Measurements from ENCODE around the gene CFAP251. TPM values are rescaled to one million over a fixed set of nuclear protein-coding genes. Genes with fewer than 3 reads are reported as not detected.
A peak's percentile ranks its signal among the peaks of the same experiment; 100 is the strongest.

The CFAP251 gene
- polyA plus RNA-seq, 2 of the 4 experiments (the other 2 are of a cell fraction): 0.94 to 1.4 TPM

DNA sequence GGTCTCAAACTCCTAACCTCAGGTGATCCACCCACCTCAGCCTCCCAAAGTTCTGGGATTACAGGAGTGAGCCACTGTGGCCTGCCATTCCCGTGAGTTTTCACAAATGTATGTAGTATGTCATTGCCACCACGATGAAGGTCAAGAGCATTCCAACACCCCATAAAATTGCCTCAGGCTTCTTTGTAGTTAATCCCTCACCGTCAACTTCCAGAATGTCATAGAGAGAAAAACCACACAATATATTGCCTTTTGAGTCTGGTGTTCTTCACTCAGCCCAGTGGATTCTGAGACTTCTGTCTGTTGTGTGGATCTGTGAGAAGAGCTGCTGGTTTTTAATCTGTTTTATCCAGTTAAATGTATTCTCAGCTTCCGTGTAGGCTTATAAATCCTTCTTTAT, 12.6 kb upstream of the CFAP251 start (continued):
- TF ChIP-seq, protein P1, sequence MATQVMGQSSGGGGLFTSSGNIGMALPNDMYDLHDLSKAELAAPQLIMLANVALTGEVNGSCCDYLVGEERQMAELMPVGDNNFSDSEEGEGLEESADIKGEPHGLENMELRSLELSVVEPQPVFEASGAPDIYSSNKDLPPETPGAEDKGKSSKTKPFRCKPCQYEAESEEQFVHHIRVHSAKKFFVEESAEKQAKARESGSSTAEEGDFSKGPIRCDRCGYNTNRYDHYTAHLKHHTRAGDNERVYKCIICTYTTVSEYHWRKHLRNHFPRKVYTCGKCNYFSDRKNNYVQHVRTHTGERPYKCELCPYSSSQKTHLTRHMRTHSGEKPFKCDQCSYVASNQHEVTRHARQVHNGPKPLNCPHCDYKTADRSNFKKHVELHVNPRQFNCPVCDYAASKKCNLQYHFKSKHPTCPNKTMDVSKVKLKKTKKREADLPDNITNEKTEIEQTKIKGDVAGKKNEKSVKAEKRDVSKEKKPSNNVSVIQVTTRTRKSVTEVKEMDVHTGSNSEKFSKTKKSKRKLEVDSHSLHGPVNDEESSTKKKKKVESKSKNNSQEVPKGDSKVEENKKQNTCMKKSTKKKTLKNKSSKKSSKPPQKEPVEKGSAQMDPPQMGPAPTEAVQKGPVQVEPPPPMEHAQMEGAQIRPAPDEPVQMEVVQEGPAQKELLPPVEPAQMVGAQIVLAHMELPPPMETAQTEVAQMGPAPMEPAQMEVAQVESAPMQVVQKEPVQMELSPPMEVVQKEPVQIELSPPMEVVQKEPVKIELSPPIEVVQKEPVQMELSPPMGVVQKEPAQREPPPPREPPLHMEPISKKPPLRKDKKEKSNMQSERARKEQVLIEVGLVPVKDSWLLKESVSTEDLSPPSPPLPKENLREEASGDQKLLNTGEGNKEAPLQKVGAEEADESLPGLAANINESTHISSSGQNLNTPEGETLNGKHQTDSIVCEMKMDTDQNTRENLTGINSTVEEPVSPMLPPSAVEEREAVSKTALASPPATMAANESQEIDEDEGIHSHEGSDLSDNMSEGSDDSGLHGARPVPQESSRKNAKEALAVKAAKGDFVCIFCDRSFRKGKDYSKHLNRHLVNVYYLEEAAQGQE (IDR thresholded peaks at IDR 0.05): no peak
- no peak for TF ChIP-seq JUNB (IDR thresholded peaks at IDR 0.05)
- no peak for TF ChIP-seq MAZ (IDR thresholded peaks at IDR 0.05; ENCODE audit: borderline replicate concordance, low read depth, low read length)

DNA sequence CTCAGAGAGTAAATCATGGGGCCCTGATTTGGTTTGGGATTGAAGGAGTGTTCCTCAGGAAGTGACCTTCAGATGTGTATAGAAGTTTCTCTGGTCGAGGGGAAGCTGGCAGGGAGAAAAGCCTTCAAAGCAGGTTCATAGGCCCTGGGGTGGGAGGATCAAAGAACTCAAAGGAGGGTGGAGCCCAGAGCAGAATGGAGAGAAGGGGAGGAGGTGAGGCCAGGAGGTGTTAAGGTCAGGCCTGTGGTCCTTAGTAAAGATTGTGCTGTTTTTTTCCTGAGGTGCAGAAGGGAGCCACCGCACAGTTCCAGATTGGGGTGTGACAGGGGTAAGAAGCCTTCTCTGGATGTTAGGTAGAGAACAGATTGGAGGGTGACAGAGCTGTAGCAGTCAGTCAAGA, 9.7 kb upstream of the CFAP251 start:
- DNase-seq (ENCODE audit: low read depth in 1 of 2, low spot score in 1 of 2) (no peak), FAIRE-seq (no peak), ATAC-seq (peak in 1 of 2 experiments; percentile 28; a peak in 1 of 6 replicates)
- 75% methylated on average over 2 of the region's 2 CpGs for WGBS (ENCODE audit: missing lambda C conversion rate)
- CTCF ChIA-PET: interaction anchor here (0.7 to 1.6 kb wide), 5 partner anchors 15 to 214 kb away, joined by 3 read pairs; partner anchors contain the start of genes PSMD9 and RHOF
- no peak overlapping the region for H3K4me2 ChIP-seq
- H3K4me3 ChIP-seq: no peak overlapping the region
- POLR2A ChIA-PET: interaction anchor here (0.6 kb wide), 1 partner anchor 43 kb away, joined by 4 read pairs; no protein-coding TSS in a partner anchor
- H3K4me1 ChIP-seq: no peaks in the 10 kb centered on the region
- H3K9me3 ChIP-seq: no peaks in the 10 kb centered on the region
- TF ChIP-seq, protein P2, sequence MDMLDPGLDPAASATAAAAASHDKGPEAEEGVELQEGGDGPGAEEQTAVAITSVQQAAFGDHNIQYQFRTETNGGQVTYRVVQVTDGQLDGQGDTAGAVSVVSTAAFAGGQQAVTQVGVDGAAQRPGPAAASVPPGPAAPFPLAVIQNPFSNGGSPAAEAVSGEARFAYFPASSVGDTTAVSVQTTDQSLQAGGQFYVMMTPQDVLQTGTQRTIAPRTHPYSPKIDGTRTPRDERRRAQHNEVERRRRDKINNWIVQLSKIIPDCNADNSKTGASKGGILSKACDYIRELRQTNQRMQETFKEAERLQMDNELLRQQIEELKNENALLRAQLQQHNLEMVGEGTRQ (IDR thresholded peaks at IDR 0.05): no peak
- TF ChIP-seq CHD4 (IDR thresholded peaks at IDR 0.05; ENCODE audit: borderline replicate concordance): no peak
- H3K27ac ChIP-seq: no peak overlapping the region

DNA sequence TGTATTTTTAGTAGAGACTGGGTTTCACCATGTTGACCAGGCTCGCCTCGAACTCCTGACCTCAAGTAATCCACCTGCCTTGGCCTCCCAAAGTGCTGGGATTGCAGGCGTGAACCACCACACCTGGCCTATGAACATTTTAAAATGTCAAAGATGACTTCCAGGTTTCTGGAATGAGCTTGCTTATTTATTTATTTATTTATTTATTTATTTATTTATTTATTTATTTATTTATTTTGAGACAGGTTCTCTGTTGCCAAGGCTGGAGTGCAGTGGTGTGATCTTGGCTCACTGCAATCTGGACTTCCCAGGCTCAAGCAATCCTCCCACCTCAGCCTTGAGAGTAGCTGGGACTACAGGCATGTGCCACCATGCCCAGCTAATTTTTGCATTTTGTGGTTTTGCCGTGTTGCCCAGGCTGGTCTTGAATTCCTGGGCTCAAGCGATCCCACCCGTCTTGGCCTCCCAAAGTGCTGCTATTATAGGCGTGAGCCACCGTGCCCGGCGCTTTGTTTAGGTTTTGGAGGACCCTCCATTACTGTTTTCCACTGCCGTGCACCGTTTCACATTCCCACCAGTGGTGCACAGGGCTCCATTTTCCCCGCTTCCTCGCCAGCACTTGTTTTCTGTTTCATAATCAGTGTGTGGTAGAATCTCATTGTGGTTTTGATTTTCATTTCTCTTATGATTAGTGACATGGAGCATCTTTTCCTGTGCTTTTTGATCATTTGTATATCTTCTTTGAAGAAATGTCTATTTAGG, 6.4 kb upstream of the CFAP251 start:
- H3K27ac ChIP-seq: no peak overlapping the region
- ATAC-seq (no peak), FAIRE-seq (no peak), DNase-seq (ENCODE audit: low read depth in 1 of 2, low spot score in 1 of 2) (no peak)
- H3K9me3 ChIP-seq: no peaks in the 10 kb centered on the region
- H3K4me2 ChIP-seq: no peak overlapping the region
- 94% methylated on average over 14 of the region's 14 CpGs for WGBS (ENCODE audit: missing lambda C conversion rate)
- ChIA-PET POLR2A (no interaction called here), CTCF (interaction anchor here (0.8 kb wide), 1 partner anchor 118 kb away, joined by 3 read pairs; no protein-coding TSS in a partner anchor)
- TF ChIP-seq HOXB5 (CRISPR knock-in tag; IDR thresholded peaks at IDR 0.05): no peak
- no peak for TF ChIP-seq BHLHE40 (IDR thresholded peaks at IDR 0.05; ENCODE audit: low read depth, low read length)
- no peak for TF ChIP-seq CEBPB (IDR thresholded peaks at IDR 0.05)
- TF ChIP-seq RCOR1 (IDR thresholded peaks at IDR 0.05; ENCODE audit: low read depth, low read length): no peak
- no peak for TF ChIP-seq ESRRA (IDR thresholded peaks at IDR 0.05; ENCODE audit: borderline replicate concordance, low read length)
- peak; percentile 98 for TF ChIP-seq ZC3H11A (IDR thresholded peaks at IDR 0.05)
- TF ChIP-seq, protein P3, sequence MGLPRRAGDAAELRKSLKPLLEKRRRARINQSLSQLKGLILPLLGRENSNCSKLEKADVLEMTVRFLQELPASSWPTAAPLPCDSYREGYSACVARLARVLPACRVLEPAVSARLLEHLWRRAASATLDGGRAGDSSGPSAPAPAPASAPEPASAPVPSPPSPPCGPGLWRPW (IDR thresholded peaks at IDR 0.05): no peak
- TF ChIP-seq POLR2AphosphoS2 (conservative IDR thresholded peaks at IDR 0.05; ENCODE audit: low read length): no peak
- H3K4me1 ChIP-seq: no peaks in the 10 kb centered on the region
- no peak overlapping the region for H3K4me3 ChIP-seq

DNA sequence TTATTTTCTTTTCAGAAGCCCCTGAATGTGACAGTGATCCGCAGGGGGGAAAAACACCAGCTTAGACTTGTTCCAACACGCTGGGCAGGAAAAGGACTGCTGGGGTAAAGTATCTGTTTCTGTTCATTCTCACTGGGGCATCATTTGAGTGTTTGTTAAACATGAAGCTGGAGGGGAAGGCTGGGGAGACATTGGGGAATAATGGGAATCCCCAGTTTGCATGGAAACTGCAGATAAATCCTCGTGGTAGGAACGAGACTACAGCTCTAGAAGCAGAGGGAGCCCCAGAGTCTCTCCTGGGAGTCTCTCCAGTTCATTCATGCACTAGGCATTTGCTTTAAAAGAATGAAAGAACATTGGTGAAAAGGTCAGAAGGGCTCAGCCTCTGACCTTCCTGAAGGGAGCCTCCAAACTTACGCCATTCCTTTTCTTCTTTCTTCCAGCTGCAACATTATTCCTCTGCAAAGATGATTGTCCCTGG, 2.5 kb upstream of the CFAP251 start:
- CTCF ChIA-PET: interaction anchor here (0.5 to 2.9 kb wide), 16 partner anchors 8 to 901 kb away, joined by 3 to 9 read pairs (median 4); no protein-coding TSS in a partner anchor
- no peak overlapping the region for H3K27ac ChIP-seq
- H3K9me3 ChIP-seq: no peaks in the 10 kb centered on the region
- TF ChIP-seq JUN (IDR thresholded peaks at IDR 0.05): no peak
- TF ChIP-seq, protein P4, sequence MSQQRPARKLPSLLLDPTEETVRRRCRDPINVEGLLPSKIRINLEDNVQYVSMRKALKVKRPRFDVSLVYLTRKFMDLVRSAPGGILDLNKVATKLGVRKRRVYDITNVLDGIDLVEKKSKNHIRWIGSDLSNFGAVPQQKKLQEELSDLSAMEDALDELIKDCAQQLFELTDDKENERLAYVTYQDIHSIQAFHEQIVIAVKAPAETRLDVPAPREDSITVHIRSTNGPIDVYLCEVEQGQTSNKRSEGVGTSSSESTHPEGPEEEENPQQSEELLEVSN (IDR thresholded peaks at IDR 0.05; ENCODE audit: borderline replicate concordance, low read depth): no peak
- TF ChIP-seq RARB (CRISPR knock-in tag; IDR thresholded peaks at IDR 0.05): no peak
- no peak for TF ChIP-seq POLR2A (IDR thresholded peaks at IDR 0.05; ENCODE audit: low read length)
- TF ChIP-seq BHLHE40 (IDR thresholded peaks at IDR 0.05; ENCODE audit: low read depth, low read length): no peak
- TF ChIP-seq, protein P2 (IDR thresholded peaks at IDR 0.05): no peak
- TF ChIP-seq, protein P5, sequence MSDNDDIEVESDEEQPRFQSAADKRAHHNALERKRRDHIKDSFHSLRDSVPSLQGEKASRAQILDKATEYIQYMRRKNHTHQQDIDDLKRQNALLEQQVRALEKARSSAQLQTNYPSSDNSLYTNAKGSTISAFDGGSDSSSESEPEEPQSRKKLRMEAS (IDR thresholded peaks at IDR 0.05): no peak
- TF ChIP-seq, protein P6, sequence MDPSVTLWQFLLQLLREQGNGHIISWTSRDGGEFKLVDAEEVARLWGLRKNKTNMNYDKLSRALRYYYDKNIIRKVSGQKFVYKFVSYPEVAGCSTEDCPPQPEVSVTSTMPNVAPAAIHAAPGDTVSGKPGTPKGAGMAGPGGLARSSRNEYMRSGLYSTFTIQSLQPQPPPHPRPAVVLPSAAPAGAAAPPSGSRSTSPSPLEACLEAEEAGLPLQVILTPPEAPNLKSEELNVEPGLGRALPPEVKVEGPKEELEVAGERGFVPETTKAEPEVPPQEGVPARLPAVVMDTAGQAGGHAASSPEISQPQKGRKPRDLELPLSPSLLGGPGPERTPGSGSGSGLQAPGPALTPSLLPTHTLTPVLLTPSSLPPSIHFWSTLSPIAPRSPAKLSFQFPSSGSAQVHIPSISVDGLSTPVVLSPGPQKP (IDR thresholded peaks at IDR 0.05; ENCODE audit: low read depth, low read length): no peak
- no peak for TF ChIP-seq HDAC2 (IDR thresholded peaks at IDR 0.05)
- TF ChIP-seq NR3C1 (IDR thresholded peaks at IDR 0.05): no peak
- no peak for ATAC-seq
- H3K4me3 ChIP-seq: no peak overlapping the region
- 67% methylated on average over 5 of the region's 5 CpGs for WGBS (ENCODE audit: missing lambda C conversion rate)
- FAIRE-seq: no peak
- no peaks in the 10 kb centered on the region for H3K4me1 ChIP-seq
- H3K4me2 ChIP-seq: no peak overlapping the region
- POLR2A ChIA-PET: interaction anchor here (0.6 kb wide), 1 partner anchor 50 kb away, joined by 4 read pairs; no protein-coding TSS in a partner anchor
- no peak for DNase-seq (ENCODE audit: low read depth in 1 of 2, low spot score in 1 of 2)

Data from A549 (cell line).